ENCODE results near the gene SERPINB2.
"Not testable (repeated sequence)": the region's sequence is repeated elsewhere in the genome, so short reads cannot be mapped to it uniquely, and the experiment has no call there.

Gene SERPINB2

DNA sequence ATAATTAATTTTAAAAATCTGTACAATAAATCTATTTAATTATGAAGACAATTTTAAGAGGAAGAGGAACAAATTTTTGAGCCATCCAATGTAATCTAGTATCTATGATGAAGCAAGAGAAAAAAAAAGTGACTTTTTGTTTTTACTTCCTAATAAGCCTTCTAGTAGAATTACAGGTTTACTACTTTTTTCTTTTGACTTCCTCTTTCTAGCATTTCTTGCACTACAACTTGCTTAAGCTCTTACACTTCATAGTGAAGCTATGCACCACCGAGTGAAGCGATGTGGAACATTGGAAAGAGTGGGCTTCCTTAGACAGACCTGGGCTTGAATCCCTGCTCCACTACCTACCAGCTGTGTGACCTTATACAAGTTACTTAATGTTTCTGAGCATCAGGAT is 2.1 kb downstream of the SERPINB2 start:
- no peak for DNase-seq

DNA sequence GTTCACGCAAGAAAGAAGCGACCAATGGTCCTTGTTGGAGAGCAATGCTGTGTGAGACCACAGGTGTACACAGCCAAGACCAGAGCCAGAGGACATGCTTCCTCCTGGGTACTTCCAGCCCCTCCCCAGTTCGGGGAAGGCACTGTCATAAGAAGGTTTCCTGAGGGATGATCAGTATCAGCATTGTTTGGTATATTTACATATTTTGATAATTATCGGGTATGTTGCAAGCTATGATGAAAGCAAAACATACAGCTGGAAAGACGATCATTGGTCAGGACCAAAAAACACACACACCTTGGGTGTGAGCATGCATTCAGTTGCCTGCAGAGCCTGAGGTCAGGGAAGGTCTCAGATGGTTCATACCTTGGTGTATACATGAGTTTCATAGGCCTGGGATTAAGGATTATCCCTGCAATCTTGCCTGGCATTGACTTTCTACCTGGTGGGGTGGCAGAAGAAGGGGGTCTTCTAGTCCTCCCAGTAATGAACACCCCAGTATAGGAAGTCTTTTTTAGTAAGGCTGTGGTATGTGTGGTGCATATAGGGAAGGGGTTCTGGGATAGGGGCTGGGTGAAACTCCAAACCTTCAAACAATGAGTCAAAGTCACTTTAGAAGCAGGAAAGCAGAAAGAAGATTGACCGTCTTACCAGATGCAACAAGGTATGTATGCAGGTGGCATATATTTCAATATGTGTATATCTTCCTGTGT is 2.9 kb downstream of the SERPINB2 start:
- DNase-seq: no peak

DNA sequence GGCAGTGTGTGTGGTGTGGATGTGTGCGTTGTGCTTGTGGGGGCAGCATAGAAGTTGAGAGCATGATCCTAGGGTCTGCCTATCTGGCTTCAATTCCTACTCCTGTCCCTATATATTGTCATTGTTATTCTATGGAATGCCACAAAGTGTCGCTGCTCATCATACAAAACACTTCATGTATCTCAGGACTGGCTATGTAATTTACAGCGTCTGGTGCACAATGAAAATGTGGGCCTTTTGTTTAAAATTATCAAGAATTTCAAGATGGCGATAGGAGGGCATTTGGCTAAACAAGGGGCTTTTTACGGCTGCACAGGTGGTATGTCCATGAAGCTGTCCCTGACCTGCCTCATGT is 3.4 kb downstream of the SERPINB2 start:
- DNase-seq: no peak

DNA sequence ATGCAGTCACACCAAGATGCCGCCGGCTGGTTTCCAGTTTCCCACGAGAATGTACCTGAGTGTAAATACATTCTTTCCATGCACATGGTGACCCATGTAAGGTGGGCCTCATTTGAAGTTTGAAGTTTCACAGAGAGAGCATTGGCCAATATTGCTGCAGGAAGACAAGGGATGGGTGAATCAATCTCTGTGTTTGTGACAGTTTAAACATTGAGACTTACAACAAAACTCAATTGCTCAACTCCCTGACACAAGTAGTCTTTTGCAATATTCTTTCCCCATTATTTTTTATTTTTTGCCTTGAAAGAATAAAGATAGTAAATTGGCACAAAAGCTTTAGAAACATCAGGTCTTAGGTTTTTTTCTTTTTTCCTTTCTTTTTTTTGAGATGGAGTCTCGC is 5.1 kb downstream of the SERPINB2 start:
- DNase-seq: no peak

DNA sequence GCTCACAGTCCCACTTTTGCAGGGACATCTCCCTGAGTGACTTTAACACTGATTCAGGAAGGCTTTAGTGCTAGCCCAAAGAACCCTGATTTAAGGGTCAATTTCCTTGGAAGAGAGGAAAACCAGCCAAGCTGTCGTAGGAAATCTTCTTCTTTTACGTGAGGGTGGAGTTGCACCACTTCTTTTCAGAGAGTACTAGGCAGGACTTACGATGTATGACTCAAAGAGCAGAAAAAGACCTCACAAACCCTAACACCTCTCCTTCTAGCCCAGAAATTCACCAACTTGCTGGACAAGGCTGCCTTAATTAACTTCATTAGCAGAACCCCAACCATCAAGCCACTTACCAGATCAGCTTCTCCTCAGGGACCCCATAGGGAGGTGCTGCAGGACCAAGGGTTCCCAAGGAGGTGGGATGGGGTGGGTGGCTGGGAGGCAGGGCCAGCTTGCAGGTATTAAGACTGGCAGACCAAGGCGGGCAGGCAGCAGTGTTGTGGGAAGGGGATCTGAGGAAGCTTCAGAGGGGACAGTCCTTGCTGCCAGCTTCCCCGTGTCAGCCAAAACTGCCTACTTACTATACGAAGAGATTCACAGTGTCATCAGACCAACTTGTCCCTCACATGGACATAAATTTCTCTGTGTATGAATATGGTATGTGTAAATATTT is 6.7 kb downstream of the SERPINB2 start:
- DNase-seq: no peak

DNA sequence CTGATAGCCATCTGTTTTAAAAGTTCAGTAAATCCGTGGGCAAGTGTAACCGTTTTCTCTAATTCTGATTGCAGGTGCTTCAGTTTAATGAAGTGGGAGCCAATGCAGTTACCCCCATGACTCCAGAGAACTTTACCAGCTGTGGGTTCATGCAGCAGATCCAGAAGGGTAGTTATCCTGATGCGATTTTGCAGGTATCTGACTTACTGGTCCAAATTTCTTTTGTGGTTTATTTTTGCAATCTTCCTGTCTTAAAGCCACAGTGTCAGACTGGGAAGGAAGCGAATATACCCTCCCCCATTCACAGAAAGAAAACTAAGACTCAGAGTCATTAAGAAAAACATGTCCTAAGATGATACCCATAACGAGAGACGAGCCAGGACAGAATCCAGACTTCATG is 7.7 kb downstream of the SERPINB2 start:
- no peak for DNase-seq

DNA sequence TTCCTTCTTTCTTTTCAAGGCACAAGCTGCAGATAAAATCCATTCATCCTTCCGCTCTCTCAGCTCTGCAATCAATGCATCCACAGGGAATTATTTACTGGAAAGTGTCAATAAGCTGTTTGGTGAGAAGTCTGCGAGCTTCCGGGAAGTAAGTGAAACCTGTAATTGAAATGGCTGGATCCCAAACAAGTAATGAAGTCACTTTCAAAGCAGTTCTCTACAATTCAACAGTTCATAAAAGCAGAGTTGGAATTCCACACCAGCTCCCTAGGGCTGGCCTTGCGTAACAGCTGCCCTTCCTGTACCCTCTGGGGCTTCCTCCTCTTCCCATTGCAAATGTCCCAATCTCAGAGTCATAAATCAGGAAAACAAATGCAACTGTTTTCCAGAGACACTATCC is 9.6 kb downstream of the SERPINB2 start:
- DNase-seq: no peak

DNA sequence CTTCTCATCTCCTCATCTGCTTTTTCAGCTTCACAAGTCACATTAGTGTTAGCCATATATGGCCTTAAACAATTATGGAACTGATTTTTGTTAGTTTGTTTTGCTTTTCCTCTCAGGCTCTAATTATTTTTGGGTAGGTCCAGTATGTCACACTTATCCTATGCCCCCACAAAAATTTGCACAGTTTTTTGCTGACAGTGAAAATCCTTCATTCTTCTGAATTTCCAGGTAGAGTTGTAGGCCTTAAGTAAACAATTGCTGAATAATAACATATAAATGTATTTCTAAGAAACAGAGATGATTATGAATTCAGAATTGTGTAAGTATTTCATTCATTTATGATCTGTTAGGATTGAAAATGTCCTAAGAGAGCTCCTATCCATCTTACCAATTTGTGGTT is 11.7 kb downstream of the SERPINB2 start:
- no peak for DNase-seq

DNA sequence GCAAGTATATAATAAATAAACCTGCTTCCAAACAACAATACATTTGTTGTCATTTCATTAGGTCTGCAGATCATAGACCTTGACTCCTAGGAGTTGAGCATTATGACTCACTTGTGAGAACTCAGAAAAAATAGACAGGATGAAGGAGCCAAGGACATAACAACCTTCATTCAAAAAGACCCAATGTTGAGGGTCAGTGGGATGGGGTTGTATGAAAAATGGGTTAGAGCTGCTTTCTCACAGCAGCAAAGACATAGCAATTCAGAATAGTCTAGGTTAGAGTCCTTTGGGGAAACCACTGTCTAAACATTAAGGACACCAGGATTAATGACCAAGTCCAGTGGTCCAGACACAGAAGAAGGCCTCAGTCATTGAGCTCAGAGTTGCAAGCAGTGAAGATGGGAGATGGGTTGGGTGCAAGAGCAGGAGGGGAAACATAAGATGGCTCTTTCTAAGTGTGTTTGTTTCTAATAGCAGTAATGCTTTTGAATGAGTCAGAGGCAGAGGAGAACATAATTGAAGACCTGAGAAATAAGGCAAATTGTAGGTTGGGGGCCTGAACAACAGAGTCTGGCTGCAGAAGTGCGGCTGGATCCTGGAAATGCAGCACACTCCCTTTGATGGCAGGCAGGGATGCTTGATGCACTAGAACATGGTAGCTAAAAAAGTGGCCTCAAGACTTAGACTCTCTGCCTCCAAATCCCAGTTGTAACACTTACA is 16.5 kb downstream of the SERPINB2 start:
- no peak for DNase-seq

DNA sequence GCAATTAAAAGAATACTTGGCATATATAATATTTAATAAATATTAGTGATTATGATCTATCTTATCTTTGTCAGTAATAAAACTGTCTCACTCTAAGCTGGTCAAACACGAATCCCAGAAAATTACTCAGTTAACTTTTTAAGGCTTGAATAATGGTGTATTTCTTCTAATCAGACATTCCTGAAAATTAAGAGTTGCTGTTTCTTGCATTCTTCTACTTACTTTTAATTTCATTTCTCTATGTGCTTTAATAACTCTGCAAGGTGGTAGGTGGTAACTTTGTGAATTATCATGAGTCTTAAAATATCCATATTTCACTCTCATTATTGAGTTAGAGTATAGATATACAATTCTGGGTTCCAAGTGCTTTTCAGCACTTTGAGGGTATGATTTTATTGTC is 17.2 kb downstream of the SERPINB2 start:
- no peak for DNase-seq

DNA sequence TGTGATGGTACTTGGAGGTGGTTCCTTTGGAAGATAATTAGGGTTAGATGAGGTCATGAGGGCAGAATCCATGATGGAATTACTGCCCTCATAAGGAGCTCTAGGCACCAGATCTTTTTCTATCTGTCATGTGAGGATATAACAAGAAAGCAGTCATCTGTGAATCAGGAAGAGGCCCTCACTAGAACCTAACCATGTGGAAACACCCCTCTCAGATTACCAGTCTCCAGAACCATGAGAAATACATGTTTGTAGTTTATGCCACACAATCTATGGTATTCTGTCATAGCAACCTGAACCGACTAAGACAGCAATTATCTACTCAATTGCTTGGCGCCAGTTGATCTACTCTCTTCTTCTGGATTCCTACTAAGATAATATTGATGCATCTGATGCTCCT is 17.9 kb downstream of the SERPINB2 start:
- no peak for DNase-seq

DNA sequence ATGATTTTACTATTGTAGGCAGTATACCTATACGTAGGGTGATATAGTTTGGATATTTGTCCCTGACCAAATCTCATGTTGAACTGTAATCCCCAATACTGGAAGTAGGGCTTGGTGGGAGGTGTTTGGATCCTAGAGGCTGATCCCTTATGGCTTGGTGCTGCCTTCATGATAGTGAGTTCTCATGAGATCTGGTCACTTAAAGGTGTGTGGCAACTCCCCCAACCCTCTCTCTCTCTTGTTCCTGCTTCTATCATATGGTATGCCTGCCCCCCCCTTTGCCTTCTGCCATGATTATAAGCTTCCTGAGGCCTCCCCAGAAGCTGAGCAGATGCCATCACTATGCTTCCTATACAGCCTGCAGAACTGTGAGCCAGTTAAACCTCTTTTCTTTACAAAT is 18.6 kb downstream of the SERPINB2 start:
- no peak for DNase-seq

DNA sequence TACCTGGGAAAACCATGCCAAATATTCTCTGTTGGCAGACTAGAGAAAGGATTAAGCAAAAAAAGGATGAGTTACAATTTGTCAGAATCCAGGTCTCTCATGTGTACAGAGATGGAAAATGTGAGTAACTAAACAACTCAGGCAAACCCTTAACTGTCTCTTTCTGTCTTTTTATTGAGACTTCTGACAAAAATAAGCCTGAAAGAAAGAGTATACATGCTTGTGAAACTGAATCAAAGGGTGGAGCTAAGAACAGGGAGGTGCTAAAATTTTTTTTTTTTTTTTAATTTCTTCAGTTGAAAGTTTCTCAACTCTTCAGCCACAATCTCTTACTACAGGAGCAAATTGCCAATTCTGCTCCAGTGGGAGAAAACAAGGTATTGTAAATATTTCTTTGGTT is 20.2 kb downstream of the SERPINB2 start, which contains the start of gene SERPINB10:
SERPINB10 (plus strand) TSS at position 295 of the 400 bp plus-strand sequence. CDS start 7,553 bp downstream, outside the sequence.
- DNase-seq: no peak

DNA sequence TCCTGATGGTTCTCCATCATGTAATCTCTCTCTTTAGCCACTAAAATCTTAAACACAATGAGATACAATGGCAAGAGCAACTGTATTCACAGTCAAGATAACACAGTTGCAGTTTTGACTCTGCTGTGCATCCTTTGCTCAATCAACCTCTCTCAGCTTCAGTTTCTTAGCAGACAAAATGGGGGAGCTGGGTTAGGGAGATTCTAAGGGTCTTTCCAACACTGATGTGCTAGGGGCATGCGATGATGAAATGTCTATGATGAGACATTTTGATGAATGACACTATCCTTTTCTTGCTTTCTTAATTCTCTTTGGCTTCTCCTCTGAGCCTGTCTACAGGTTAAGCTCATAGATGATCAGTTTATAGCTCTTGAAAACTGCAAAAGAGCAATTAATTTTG is 21.4 kb downstream of the SERPINB2 start:
- no peak for DNase-seq

DNA sequence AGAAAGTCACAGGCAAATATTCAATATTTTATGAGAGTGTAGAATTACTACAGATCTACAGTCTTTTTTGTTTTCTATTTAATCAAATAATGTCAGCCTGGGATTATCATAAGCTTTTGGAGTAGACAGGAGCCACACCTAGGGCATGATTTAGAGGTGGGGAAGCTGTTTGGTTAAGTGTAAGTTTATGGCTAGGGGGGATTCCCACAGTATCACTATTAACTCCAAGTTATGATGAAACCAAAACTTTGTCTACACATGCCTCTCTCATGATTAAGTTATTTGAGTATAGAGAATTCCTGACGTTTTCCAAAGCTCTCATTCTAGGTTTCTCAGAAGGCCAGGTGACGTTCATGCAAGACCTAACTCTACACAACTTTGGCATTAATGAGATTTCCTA is 22.4 kb downstream of the SERPINB2 start:
- DNase-seq: no peak

DNA sequence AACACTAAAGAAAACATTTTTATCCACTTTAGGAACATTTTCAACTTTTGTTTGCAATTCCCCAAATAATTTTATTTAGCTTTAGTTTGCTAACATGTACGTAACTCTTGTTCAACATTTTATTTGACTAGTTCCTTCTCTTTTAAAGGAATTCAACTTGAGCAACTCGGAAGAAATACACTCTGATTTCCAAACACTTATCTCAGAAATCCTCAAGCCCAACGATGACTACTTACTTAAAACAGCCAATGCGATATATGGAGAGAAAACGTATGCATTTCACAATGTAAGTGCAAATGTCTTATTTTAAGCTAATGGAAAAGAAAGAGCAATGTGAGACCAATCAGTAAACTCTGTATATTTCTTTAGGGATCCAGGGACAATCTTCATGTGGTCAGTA is 30.3 kb downstream of the SERPINB2 start:
- no peak for DNase-seq

DNA sequence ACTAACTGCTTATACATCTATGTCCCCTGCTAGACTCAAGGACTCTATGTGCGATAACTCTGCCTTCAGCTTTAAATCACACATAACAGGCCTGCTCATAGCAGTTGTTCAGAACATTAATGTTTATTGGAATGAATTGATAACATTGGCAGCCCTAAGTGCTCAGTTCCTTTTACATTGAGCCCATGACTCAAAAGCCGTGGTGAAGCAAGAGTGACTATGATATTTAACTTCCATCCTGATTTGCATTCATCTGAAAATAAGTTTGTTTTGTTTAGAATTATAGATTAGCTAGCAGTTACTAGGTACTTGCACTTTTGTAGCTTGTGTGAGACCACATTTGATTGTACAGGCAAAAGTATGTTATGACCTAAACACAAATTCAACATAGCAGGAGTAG is 34.5 kb downstream of the SERPINB2 start:
- DNase-seq: no peak

DNA sequence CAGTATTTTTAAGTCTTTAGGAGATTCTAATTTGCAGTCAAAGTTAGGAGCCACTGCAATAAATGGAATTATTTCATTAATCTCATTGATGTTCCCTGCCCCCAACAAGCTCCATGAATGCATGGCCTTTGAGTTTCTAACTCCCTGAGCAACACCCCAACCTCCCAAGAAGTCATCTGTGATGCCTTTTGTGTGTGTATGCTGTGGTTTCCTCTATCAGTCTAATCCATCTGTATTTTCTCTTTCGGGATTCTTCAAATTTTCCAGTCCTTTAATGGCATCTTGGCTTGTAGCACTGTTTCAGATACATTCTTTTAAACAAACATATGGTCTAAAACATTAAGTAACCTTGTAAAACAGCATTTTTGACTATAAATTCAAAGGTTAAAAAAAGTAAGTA is 37.0 kb downstream of the SERPINB2 start:
- no peak for DNase-seq

DNA sequence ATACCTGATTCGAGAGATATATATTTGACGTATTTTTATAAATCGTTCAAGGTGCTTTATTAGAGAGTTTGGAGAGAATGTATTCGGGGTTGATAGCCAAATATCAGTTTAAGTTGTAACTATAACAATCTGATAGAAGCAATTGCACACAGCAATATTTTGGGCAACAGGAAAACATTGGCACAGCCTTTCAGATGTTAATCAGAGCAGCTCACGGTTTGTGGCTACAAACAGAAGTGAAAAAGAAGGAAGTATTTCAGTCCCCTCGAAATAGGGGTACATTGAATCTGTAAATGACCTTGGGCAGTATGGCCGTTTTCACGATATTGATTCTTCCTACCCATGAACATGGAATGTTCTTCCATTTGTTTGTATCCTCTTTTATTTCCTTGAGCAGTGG is 40.8 kb downstream of the SERPINB2 start:
- DNase-seq: no peak

DNA sequence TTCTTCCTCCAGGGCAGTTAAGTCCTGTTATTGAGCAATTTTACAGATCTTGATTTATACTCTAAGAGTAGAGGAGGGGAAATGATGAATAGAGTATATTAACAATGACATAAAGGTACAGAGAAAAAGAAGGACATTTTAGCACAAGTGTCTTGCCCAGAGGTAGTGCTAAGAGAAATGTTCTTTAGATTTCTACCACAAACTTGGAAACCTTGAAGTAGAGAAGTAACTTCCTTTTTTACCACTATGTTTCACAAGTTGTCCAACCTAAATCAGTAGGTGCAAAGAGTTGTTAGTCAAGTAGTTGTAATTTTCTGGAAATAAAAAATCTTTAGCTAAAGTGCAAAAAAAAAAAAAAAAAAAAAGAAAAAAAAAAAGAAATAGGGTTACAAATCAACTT is 41.9 kb downstream of the SERPINB2 start:
- DNase-seq: not testable (repeated sequence)

DNA sequence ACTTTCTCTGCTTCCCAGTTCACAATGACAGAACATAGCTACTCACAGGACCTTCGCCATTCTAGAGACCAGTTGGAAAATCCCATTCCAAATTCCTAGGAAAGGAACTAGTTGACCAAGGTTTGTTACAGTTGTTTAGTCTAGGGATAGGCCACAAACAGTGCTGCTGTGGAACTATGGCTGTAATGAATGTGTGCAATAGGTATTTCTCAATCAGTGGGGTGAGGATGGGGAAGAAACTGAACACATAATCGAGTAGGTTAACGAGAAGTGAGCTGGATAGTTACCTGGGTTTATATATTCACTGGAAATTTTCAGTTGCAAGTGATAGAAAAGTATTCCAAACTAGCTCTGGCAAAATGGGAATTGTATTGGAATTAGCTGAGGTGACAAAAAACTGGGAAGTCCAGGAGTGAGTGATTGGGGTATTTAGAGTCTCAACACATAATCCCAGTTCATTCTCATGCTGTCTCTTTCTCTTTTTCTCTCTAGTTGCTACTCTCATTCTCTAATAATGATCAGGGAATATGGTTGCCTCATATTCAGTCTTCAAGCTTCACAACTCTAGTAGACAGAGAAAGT is 43.4 kb downstream of the SERPINB2 start:
- DNase-seq: no peak

DNA sequence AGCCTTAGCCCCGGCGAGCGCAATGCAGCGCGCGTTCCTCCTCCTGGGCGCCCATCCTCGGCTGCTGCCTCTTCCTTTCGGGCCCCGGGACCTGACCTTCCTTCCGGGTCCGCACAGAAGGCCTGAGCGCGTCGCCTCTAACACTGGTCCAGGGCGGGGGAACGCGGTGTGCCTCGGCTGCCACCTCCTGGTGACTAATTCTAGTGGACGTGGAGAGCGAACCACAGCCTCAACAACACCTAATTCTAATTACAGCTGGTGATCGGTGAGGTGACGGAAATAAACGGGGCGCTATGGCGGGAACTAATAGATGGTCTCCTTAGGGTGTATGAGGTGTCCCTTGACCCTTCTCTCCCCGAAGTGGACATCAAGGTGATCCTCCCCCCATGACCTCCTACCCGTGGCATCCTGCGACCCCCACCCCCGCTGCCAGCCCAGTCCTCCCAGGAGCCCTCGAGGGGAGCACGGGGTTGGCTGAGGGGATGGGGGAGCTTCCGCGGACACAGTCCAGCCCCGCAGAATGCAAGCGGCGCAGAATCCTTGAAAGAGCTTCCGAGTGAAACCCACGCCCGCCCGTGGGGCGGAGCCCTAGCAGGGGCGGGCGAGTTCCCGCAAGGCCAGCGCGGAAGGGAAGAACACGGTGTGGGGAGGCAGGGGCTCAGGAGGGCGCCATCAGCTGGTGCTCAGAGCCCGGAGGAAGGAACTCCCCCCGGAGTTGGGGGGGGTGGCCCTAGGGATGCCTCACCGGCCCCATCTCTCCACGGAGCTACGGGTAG is 48.8 kb downstream of the SERPINB2 start:
- peak; percentile 12 to 40 for DNase-seq

DNA sequence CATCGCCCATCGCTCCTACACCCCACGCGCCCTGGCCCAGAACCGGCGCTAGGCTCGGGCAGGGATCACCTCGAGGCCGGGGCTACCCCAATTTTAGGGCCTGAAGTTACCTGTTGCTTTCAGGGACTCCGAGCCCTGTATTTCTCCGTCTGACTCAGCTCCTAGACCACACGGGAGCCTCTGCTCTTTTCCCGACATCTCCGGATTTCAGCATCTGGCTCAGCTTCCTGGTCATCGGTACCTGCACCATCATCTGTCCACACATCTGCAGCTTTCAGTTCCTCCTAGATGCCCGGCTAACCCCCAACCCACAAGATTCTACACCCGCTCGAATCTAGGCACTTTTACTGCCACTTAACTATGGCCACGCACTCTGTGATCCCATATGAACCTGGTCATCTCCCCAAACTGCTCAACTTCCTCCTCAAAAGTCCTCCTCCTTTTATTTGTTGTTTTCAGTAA is 49.5 kb downstream of the SERPINB2 start:
- DNase-seq: no peak

Measured in activated CD4-positive, alpha-beta T cell treated with anti-CD3 and anti-CD28 coated beads for 4 hours (primary cell).